Mesendoderm (in vitro differentiated cells): ENCODE measurements around the gene ONECUT1.
A peak's percentile ranks its signal among the peaks of the same experiment; 100 is the strongest.

ENCODE experiments used
- DNase-seq: peaks from one replicate; pipeline ENCODE4 v3.0.0; 2013
- H2AK5ac ChIP-seq: 2 replicates; pipeline ENCODE4 v1.6.1; 2013; ENCODE audit warnings: low read length, inconsistent platforms
- H2BK120ac ChIP-seq: 2 replicates; pipeline ENCODE4 v1.6.1; 2013; ENCODE audit warnings: low read depth, mild to moderate bottlenecking, low read length, moderate library complexity, mixed read lengths
- H2BK15ac ChIP-seq: replicated peaks from 2 replicates; pipeline ENCODE4 v1.6.1; 2013; ENCODE audit warnings: low read depth, mild to moderate bottlenecking, moderate library complexity
- H2BK5ac ChIP-seq: 2 replicates; pipeline ENCODE4 v1.6.1; 2013; ENCODE audit warnings: low read length, inconsistent platforms
- H3K18ac ChIP-seq: 2 replicates; pipeline ENCODE4 v1.6.1; 2013; ENCODE audit warnings: mild to moderate bottlenecking, low read length, mixed read lengths
- H3K23ac ChIP-seq: one replicate; pipeline ENCODE4 v1.6.1; 2013; ENCODE audit warnings: low read length
- H3K27ac ChIP-seq: 2 replicates; pipeline ENCODE4 v1.5.1; 2013; ENCODE audit warnings: low read depth, mild to moderate bottlenecking, inconsistent platforms, low read length, moderate library complexity
- H3K27me3 ChIP-seq: 2 replicates; pipeline ENCODE4 v1.6.1; 2013; ENCODE audit warnings: low read length, control low read depth, mild to moderate bottlenecking, inconsistent platforms; ENCODE audit not compliant: insufficient read depth, poor library complexity
- H3K36me3 ChIP-seq: 2 replicates; pipeline ENCODE4 v1.6.1; 2013; ENCODE audit warnings: low read length, inconsistent platforms; ENCODE audit not compliant: control insufficient read depth, insufficient read depth
- H3K4ac ChIP-seq: one replicate; pipeline ENCODE4 v1.6.1; 2013; ENCODE audit warnings: low read depth, mild to moderate bottlenecking, low read length, moderate library complexity
- H3K4me1 ChIP-seq: 2 replicates; pipeline ENCODE4 v1.6.1; 2013; ENCODE audit warnings: low read depth, low read length, inconsistent platforms; ENCODE audit not compliant: control insufficient read depth
- H3K4me2 ChIP-seq: 2 replicates; pipeline ENCODE4 v1.6.1; 2013; ENCODE audit warnings: low read length
- H3K4me3 ChIP-seq: 2 replicates; pipeline ENCODE4 v1.5.1; 2013; ENCODE audit warnings: mild to moderate bottlenecking, low read length
- H3K56ac ChIP-seq: one replicate; pipeline ENCODE4 v1.6.1; 2013; ENCODE audit warnings: low read length
- H3K79me1 ChIP-seq: 2 replicates; pipeline ENCODE4 v1.6.1; 2013; ENCODE audit warnings: low read length, inconsistent platforms
- H3K79me2 ChIP-seq: 2 replicates; pipeline ENCODE4 v1.6.1; 2013; ENCODE audit warnings: mild to moderate bottlenecking, low read length; ENCODE audit not compliant: control insufficient read depth, insufficient read depth
- H3K9ac ChIP-seq: 2 replicates; pipeline ENCODE4 v1.6.1; 2013; ENCODE audit warnings: low read length, inconsistent platforms
- H4K5ac ChIP-seq: one replicate; pipeline ENCODE4 v1.6.1; 2013; ENCODE audit warnings: low read length
- H4K8ac ChIP-seq: one replicate; pipeline ENCODE4 v1.6.1; 2013; ENCODE audit warnings: low read depth, mild to moderate bottlenecking, control low read depth, low read length, moderate library complexity
- WGBS: extraction: QIAGEN DNeasy Blood & Tissue Kit; methylation state at CpG from one replicate; pipeline ENCODE4 v1.1.7; 2013; ENCODE audit warnings: low lambda C conversion rate, missing lambda C conversion rate; ENCODE audit not compliant: insufficient coverage; ENCODE audit errors: extremely low coverage; 5-methylcytosine and 5-hydroxymethylcytosine counted together

ONECUT1 gene

GRCh38 chr15:52800828-52801747 lies 11.0 kb upstream of the ONECUT1 start:
- Histone ChIP-seq H3K4me3 (no peak overlapping the region), H3K4me1 (no peaks in the 10 kb centered on the region), H3K9ac (no peak overlapping the region), H2BK15ac (no peak overlapping the region), H3K4me2 (no peak overlapping the region), H3K36me3 (no peaks in the 10 kb centered on the region), H3K27me3 (peaks cover 43% of the 10 kb centered on the region), H3K56ac (no peak overlapping the region), H2AK5ac (no peak overlapping the region), H3K79me1 (no peaks in the 10 kb centered on the region), H3K18ac (no peak overlapping the region), H2BK120ac (no peak overlapping the region), H4K8ac (no peak overlapping the region), H3K4ac (no peak overlapping the region), H3K27ac (no peak overlapping the region), H4K5ac (no peak overlapping the region), H3K23ac (no peak overlapping the region), H3K79me2 (no peaks in the 10 kb centered on the region), H2BK5ac (no peak overlapping the region)
- WGBS: no CpG with 5 or more reads among the region's 44 CpGs
- peak; percentile 34 for DNase-seq

- WGBS: no CpG with 5 or more reads among the region's 9 CpGs
- H4K5ac ChIP-seq: no peak overlapping the region
- no peak for DNase-seq
- H3K4me2 ChIP-seq: peak overlapping the region; percentile 33
- H3K79me1 ChIP-seq: no peaks in the 10 kb centered on the region
- H3K56ac ChIP-seq: peak overlapping the region; percentile 73
- no peak overlapping the region for H3K23ac ChIP-seq
- H3K79me2 ChIP-seq: no peaks in the 10 kb centered on the region
- no peak overlapping the region for H2BK15ac ChIP-seq
- no peak overlapping the region for H3K4me3 ChIP-seq
- no peak overlapping the region for H3K4ac ChIP-seq
- no peak overlapping the region for H3K27ac ChIP-seq
- no peak overlapping the region for H3K9ac ChIP-seq
- H3K27me3 ChIP-seq: peaks cover 61% of the 10 kb centered on the region
- H2BK5ac ChIP-seq: no peak overlapping the region
- no peak overlapping the region for H2BK120ac ChIP-seq
- H3K36me3 ChIP-seq: no peaks in the 10 kb centered on the region
- H2AK5ac ChIP-seq: no peak overlapping the region
- no peaks in the 10 kb centered on the region for H3K4me1 ChIP-seq
- H4K8ac ChIP-seq: no peak overlapping the region
- H3K18ac ChIP-seq: no peak overlapping the region
These were observed 9.1 kb upstream of the ONECUT1 start for GRCh38 chr15:52799145-52799811.

- no peak overlapping the region for H4K8ac ChIP-seq
- peak overlapping the region; percentile 59 for H3K9ac ChIP-seq
- no peak overlapping the region for H2AK5ac ChIP-seq
- peaks cover 63% of the 10 kb centered on the region for H3K27me3 ChIP-seq
- H3K4me3 ChIP-seq: no peak overlapping the region
- no peak overlapping the region for H3K23ac ChIP-seq
- no peak overlapping the region for H3K4ac ChIP-seq
- H2BK120ac ChIP-seq: no peak overlapping the region
- peak overlapping the region; percentile 73 for H3K56ac ChIP-seq
- no peak overlapping the region for H3K18ac ChIP-seq
- H3K36me3 ChIP-seq: no peaks in the 10 kb centered on the region
- H2BK5ac ChIP-seq: no peak overlapping the region
- no CpG with 5 or more reads among the region's 28 CpGs for WGBS
- no peak overlapping the region for H2BK15ac ChIP-seq
- H4K5ac ChIP-seq: no peak overlapping the region
- H3K79me1 ChIP-seq: no peaks in the 10 kb centered on the region
- no peaks in the 10 kb centered on the region for H3K4me1 ChIP-seq
- H3K27ac ChIP-seq: no peak overlapping the region
- no peaks in the 10 kb centered on the region for H3K79me2 ChIP-seq
- H3K4me2 ChIP-seq: peak overlapping the region; percentile 33
- DNase-seq: peak; percentile 47
These were observed 8.5 kb upstream of the ONECUT1 start for GRCh38 chr15:52798529-52799101.

GRCh38 chr15:52797625-52798501 lies 7.7 kb upstream of the ONECUT1 start:
- no CpG with 5 or more reads among the region's 45 CpGs for WGBS
- H3K4me2 ChIP-seq: peak overlapping the region; percentile 33
- peaks cover 63% of the 10 kb centered on the region for H3K27me3 ChIP-seq
- peak overlapping the region; percentile 59 for H3K9ac ChIP-seq
- peak overlapping the region; percentile 73 for H3K56ac ChIP-seq
- H2BK5ac ChIP-seq: no peak overlapping the region
- H2BK15ac ChIP-seq: no peak overlapping the region
- H2AK5ac ChIP-seq: no peak overlapping the region
- H3K4ac ChIP-seq: no peak overlapping the region
- H3K18ac ChIP-seq: no peak overlapping the region
- H2BK120ac ChIP-seq: no peak overlapping the region
- H3K79me1 ChIP-seq: no peaks in the 10 kb centered on the region
- H3K36me3 ChIP-seq: no peaks in the 10 kb centered on the region
- DNase-seq: peak; percentile 37
- no peaks in the 10 kb centered on the region for H3K79me2 ChIP-seq
- H3K23ac ChIP-seq: no peak overlapping the region
- no peak overlapping the region for H4K5ac ChIP-seq
- no peak overlapping the region for H3K27ac ChIP-seq
- H3K4me1 ChIP-seq: peaks cover 2% of the 10 kb centered on the region
- H3K4me3 ChIP-seq: no peak overlapping the region
- no peak overlapping the region for H4K8ac ChIP-seq

GRCh38 chr15:52796753-52797520 lies 6.8 kb upstream of the ONECUT1 start:
- no peak overlapping the region for H3K18ac ChIP-seq
- no peak overlapping the region for H3K4me3 ChIP-seq
- no peak overlapping the region for H3K4ac ChIP-seq
- WGBS: no CpG with 5 or more reads among the region's 8 CpGs
- H3K79me2 ChIP-seq: no peaks in the 10 kb centered on the region
- no peak overlapping the region for H2BK5ac ChIP-seq
- H3K4me2 ChIP-seq: no peak overlapping the region
- H3K27ac ChIP-seq: no peak overlapping the region
- no peak overlapping the region for H3K23ac ChIP-seq
- H2BK120ac ChIP-seq: no peak overlapping the region
- peaks cover 64% of the 10 kb centered on the region for H3K27me3 ChIP-seq
- no peak overlapping the region for H2BK15ac ChIP-seq
- no peaks in the 10 kb centered on the region for H3K79me1 ChIP-seq
- no peak overlapping the region for H2AK5ac ChIP-seq
- no peak overlapping the region for H3K9ac ChIP-seq
- H3K36me3 ChIP-seq: no peaks in the 10 kb centered on the region
- DNase-seq: no peak
- H3K4me1 ChIP-seq: peaks cover 6% of the 10 kb centered on the region
- no peak overlapping the region for H4K8ac ChIP-seq
- no peak overlapping the region for H3K56ac ChIP-seq
- H4K5ac ChIP-seq: no peak overlapping the region
